ENCODE measurements around the gene CHRD.

CHRD gene

DNA sequence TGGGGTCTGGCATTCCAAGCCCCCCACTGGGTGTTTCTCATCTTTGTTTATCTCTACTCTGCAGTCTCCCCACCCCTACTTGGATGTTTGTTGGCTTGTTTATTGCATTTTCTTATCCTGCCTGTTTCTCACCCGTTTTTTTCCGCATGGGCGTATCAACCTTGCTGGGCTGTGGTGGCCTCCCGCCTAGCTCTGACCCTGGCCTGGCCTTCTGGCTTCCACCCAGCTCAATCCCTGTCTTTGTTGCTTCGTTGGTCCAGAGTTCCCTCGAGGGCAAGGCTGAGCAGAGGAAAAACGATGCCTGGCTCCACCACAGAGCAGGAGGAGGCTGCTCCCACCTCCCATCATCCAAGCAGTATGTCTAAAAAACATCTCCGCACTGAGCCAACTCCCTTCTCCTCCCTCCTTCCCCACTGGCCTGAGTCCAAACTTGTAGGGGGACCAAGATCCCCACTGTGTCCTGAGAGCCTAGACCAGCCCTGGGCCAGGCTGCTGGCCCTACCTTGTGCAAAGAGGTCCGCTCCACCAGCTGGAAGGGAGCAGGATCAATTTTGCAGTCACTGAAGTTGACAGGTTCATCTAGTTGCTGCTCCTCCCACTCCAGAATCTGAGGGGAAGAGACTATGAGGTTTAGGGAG is 28.2 kb upstream of the CHRD start:
- Histone ChIP-seq H3K4me2 (ENCODE audit: insufficient read depth, low read length) (no peak overlapping the region), H4K20me1 (ENCODE audit: insufficient read depth, low read length) (peaks cover 8% of the 10 kb centered on the region; the same call in 1 of the 2 replicates), H3K4me1 (ENCODE audit: insufficient read depth, low read length) (no peaks in the 10 kb centered on the region), H3K9ac (ENCODE audit: low read depth, low read length) (no peak overlapping the region), H3K27ac (ENCODE audit: low read length) (no peak overlapping the region), H3K9me3 (ENCODE audit: insufficient read depth, low read length, severe bottlenecking) (no peaks in the 10 kb centered on the region), H3K4me3 (ENCODE audit: low read depth in 1 of 2, low read length in 2 of 2) (no peak overlapping the region), H3K79me2 (ENCODE audit: insufficient read depth, low read length) (no peaks in the 10 kb centered on the region), H3K27me3 (ENCODE audit: insufficient read depth, low read length, poor library complexity) (no peaks in the 10 kb centered on the region), H2AFZ (ENCODE audit: low read depth, low read length) (no peak overlapping the region), H3K36me3 (ENCODE audit: insufficient read depth, low read length) (peaks cover 14% of the 10 kb centered on the region)
- no peak for ATAC-seq (ENCODE audit: insufficient read depth, low read depth)
- no peak for TF ChIP-seq EZH2 (IDR thresholded peaks at IDR 0.05; ENCODE audit: borderline replicate concordance, low read depth, low read length, severe bottlenecking)
- TF ChIP-seq, protein P1, sequence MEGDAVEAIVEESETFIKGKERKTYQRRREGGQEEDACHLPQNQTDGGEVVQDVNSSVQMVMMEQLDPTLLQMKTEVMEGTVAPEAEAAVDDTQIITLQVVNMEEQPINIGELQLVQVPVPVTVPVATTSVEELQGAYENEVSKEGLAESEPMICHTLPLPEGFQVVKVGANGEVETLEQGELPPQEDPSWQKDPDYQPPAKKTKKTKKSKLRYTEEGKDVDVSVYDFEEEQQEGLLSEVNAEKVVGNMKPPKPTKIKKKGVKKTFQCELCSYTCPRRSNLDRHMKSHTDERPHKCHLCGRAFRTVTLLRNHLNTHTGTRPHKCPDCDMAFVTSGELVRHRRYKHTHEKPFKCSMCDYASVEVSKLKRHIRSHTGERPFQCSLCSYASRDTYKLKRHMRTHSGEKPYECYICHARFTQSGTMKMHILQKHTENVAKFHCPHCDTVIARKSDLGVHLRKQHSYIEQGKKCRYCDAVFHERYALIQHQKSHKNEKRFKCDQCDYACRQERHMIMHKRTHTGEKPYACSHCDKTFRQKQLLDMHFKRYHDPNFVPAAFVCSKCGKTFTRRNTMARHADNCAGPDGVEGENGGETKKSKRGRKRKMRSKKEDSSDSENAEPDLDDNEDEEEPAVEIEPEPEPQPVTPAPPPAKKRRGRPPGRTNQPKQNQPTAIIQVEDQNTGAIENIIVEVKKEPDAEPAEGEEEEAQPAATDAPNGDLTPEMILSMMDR (IDR thresholded peaks at IDR 0.05; ENCODE audit: borderline replicate concordance, extremely low read depth, low read length, poor library complexity, severe bottlenecking), result no peak
- no peak for DNase-seq

DNA sequence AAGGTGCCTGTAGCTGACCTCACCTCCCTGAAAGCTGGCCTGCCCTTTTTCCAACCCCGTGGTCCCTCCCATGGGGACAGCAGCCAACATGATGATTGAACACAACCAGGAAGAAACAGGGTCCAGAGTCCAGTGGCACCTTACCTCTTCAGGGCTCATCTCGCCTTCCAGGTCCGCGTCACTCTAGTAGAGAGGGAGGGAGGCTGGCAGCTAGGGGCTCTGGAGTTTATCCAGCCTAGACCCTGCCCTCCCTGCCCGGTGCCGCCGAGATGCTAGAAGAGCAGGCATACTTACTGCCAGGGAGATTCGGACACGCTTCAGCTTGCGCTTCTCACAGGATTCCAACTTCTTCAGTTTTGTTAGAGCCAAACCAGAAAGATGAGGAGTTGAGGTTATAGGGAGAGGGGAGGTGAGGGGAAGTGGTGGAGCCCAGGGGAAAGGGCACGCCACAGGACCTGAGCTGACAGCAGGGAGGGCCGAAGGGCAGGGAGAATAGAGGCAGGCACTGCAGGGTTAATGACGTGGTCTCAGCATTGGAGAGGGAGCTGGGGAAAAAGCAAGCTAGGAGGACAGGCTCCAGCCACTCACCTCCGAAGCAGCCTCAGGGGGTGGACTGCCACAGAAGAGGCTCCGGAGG is 27.6 kb upstream of the CHRD start:
- ATAC-seq (ENCODE audit: insufficient read depth, low read depth), result no peak
- no peak overlapping the region for H3K27ac ChIP-seq (ENCODE audit: low read length)
- DNase-seq, result no peak
- no peak for TF ChIP-seq EZH2 (IDR thresholded peaks at IDR 0.05; ENCODE audit: borderline replicate concordance, low read depth, low read length, severe bottlenecking)
- TF ChIP-seq, protein P1 (IDR thresholded peaks at IDR 0.05; ENCODE audit: borderline replicate concordance, extremely low read depth, low read length, poor library complexity, severe bottlenecking), result no peak
- no peaks in the 10 kb centered on the region for H3K27me3 ChIP-seq (ENCODE audit: insufficient read depth, low read length, poor library complexity)
- H3K9me3 ChIP-seq (ENCODE audit: insufficient read depth, low read length, severe bottlenecking), result no peaks in the 10 kb centered on the region
- H3K4me1 ChIP-seq (ENCODE audit: insufficient read depth, low read length), result no peaks in the 10 kb centered on the region
- no peak overlapping the region for H3K9ac ChIP-seq (ENCODE audit: low read depth, low read length)
- H2AFZ ChIP-seq (ENCODE audit: low read depth, low read length), result no peak overlapping the region
- H3K36me3 ChIP-seq (ENCODE audit: insufficient read depth, low read length), result peaks cover 14% of the 10 kb centered on the region
- H3K4me2 ChIP-seq (ENCODE audit: insufficient read depth, low read length), result no peak overlapping the region
- peaks cover 8% of the 10 kb centered on the region; the same call in 1 of the 2 replicates for H4K20me1 ChIP-seq (ENCODE audit: insufficient read depth, low read length)
- H3K4me3 ChIP-seq (ENCODE audit: low read depth in 1 of 2, low read length in 2 of 2), result no peak overlapping the region
- H3K79me2 ChIP-seq (ENCODE audit: insufficient read depth, low read length), result no peaks in the 10 kb centered on the region

DNA sequence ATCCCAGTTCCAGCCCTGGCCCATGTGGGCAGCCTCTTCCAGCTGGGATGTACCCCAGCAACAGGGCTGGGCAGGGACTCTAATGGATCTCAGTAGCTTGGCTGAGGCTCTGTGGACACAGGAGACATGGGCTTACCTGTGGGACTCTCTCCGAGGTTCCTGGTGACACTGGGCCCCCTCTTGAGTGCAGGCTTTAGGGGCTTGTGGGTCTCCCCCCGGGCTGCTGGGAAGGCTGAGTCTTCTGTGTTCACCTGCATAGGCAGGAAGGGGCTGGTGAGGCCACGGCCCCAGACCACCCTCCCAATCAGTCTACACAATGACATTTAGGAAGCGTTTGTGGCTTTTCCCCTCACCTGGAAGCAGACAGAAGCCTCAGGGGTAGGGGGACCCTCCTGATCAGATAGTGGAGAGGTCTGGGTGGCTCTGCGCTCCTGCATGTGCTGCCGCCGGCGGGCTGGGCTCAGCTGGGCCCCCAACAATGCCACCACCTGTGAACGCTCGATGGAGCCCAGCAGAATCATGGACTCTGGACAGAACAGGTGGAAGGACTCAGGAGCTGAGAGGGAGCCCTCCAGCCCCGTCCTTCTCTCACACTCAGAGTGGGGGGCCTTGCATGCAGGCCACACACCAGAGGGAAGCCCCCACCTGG is 26.8 kb upstream of the CHRD start:
- Histone ChIP-seq H3K9me3 (ENCODE audit: insufficient read depth, low read length, severe bottlenecking) (no peaks in the 10 kb centered on the region), H3K36me3 (ENCODE audit: insufficient read depth, low read length) (peaks cover 14% of the 10 kb centered on the region), H3K79me2 (ENCODE audit: insufficient read depth, low read length) (no peaks in the 10 kb centered on the region), H3K4me3 (ENCODE audit: low read depth in 1 of 2, low read length in 2 of 2) (no peak overlapping the region), H3K9ac (ENCODE audit: low read depth, low read length) (no peak overlapping the region), H2AFZ (ENCODE audit: low read depth, low read length) (no peak overlapping the region), H3K4me1 (ENCODE audit: insufficient read depth, low read length) (no peaks in the 10 kb centered on the region), H3K27me3 (ENCODE audit: insufficient read depth, low read length, poor library complexity) (no peaks in the 10 kb centered on the region), H4K20me1 (ENCODE audit: insufficient read depth, low read length) (peaks cover 8% of the 10 kb centered on the region; the same call in 1 of the 2 replicates), H3K4me2 (ENCODE audit: insufficient read depth, low read length) (no peak overlapping the region), H3K27ac (ENCODE audit: low read length) (no peak overlapping the region)
- ATAC-seq (ENCODE audit: insufficient read depth, low read depth) (no peak), DNase-seq (no peak)
- TF ChIP-seq, protein P1 (IDR thresholded peaks at IDR 0.05; ENCODE audit: borderline replicate concordance, extremely low read depth, low read length, poor library complexity, severe bottlenecking), result no peak
- no peak for TF ChIP-seq EZH2 (IDR thresholded peaks at IDR 0.05; ENCODE audit: borderline replicate concordance, low read depth, low read length, severe bottlenecking)
